HG02981 (cell line): ENCODE measurements around the gene CNFN.
"Not testable (repeated sequence)": the region's sequence is repeated elsewhere in the genome, so short reads cannot be mapped to it uniquely, and the experiment has no call there.

ENCODE experiments used
- ATAC-seq: cut with Tn5 transposase; IDR thresholded peaks from one replicate; pipeline ENCODE4 v1.9.1; 2021; ENCODE audit warnings: mild to moderate bottlenecking, moderate library complexity; ENCODE audit not compliant: unreplicated experiment

The CNFN gene

GRCh38 chr19:42352301-42353259 lies 37.5 kb downstream of the CNFN start:
- ATAC-seq: no peak

DNA sequence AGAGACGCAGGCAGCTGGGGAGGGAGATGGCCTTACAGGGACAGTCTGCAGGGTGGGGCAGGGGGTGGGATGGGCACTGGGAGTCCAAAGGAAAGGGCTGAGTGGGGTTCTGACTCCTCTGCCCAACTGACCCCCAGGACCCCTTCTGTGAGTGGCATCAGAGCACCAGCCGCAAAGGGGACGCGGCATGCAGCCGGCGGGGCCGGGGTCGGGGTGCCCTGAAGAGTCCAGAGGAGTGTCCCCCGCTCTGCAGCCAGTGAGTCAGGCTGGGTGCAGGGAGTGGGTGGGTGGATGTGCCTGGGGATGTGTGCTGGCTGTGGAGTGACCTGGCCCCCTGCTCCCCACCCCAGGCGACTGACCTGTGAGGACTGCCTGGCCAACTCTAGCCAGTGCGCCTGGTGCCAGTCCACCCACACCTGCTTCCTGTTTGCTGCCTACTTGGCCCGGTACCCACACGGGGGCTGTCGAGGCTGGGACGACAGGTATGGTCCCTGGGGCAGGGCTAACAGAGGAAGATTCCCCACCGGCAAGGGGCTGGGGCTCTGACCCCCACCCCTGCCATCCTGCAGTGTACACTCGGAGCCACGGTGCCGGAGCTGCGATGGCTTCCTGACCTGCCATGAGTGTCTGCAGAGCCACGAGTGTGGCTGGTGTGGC lies 38.9 kb downstream of the CNFN start:
- ATAC-seq: no peak

DNA sequence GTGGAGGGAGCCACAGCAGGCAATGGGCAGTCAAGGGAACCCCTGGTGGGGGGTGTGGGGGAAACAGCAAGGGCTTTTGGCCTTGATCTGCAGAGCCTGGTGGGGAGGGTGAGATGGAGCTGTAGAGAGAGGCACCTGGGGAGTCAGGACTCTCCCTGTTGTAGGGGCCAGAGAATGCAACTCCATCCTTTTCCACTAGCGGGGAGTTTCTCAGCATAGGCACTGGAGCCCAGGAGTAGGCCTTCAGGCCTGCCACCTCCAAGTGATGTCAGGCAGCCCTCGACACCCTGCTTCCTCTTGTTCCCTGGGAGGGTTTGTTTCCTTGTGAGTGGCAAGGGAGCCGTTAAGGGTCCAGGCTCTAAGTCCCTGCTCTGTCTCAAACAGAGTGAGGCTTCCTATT lies 39.7 kb downstream of the CNFN start:
- no peak for ATAC-seq

GRCh38 chr19:42349378-42350107 lies 40.6 kb downstream of the CNFN start:
- ATAC-seq: no peak

- ATAC-seq: no peak
Observed at GRCh38 chr19:42348211-42348610, 41.9 kb downstream of the CNFN start.

- no peak for ATAC-seq
Observed at GRCh38 chr19:42345191-42345812, 44.8 kb downstream of the CNFN start.

- no peak for ATAC-seq
Observed at GRCh38 chr19:42344336-42344893, 45.7 kb downstream of the CNFN start.

DNA sequence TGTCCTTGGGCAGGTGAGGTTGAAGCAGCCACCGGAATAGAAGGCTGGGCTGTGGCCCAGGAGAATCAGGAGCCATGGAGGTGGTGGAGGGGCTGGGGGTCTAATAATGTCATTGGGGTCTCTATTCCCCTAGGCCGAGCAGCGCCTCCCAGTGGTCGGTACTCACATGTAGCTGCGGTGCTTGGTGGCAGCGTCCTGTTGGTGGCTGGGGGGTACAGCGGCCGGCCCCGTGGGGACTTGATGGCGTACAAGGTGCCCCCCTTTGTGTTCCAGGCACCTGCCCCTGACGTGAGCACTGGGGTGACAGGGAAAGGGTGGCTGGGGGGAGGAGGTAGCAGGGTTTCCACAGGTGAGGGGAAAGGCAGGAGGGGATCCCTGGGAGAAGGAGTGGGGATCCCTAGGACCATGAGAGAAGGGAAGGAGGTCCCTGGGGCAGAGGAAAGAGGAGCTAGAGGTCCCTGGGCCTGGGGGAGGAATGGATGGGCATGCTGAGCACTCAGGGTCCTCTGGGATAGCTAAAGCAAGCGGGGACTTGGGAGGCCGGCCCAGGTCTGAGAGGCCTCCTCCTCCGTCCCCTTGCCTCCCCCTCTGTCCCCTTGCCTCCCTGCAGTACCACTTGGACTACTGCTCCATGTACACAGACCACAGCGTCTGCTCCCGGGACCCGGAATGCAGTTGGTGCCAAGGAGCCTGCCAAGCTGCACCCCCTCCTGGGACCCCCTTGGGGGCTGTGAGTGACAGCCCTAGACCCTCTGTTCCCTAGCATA lies 46.6 kb downstream of the CNFN start:
- ATAC-seq: no peak

DNA sequence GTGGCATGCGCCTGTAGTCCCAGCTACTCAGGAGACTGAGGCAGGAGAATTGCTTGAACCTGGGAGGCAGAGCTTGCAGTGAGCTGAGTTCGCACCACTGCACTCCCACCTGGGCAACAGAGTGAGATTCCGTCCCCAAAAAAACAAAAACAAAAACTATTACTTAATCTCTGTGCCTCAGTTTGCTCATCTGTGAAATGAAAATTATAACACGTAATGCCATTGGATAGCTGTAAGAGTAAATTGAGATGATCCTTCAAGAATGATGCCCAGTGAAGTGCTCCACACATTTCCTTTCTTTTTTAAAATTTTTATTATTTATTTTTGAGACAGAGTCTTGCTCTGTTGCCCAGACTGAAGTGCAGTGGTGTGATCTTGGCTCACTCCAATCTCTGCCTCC lies 50.2 kb downstream of the CNFN start:
- ATAC-seq: not testable (repeated sequence)

DNA sequence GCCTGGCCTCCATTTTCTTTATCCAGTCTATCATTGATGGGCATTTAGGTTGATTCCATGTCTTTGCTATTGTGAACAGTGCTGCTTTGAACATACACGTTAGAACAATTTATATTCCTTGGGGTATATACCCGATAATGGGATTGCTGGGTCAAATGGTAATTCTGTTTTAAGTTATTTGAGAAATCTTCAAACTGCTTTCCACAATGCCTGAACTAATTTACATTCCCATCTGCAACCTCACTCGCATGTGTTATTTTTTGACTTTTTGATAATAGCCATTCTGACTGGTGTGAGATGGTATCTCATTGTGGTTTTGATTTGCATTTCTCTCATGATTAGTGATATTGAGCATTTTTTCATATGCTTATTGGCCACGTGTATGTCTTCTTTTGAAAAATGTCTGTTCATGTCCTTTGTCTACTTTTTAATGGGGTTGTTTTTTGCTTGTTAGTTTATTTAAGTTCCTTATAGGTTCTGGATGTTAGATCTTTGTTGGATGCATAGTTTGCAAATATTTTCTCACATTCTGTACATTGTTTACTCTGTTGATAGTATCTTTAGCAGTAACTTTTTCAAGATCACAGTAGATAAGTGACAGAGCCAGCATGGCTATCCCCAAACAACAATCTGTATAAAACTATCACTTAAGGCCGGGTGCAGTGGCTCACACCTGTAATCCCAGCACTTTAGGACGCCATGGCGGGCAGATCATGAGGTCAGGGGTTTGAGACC lies 50.8 kb downstream of the CNFN start:
- not testable (repeated sequence) for ATAC-seq
